Measurements from ENCODE around the gene USP21. TPM values are rescaled to one million over a fixed set of nuclear protein-coding genes. Genes with fewer than 3 reads are reported as not detected.

Gene USP21
- total RNA-seq, 1 experiment from 2014 or later: 38.2 TPM

- DNase-seq: no peak
- Mint-ChIP-seq H3K36me3 (ENCODE audit: insufficient read depth, unreplicated experiment) (peaks cover 9% of the 10 kb centered on the region), H3K9me3 (ENCODE audit: unreplicated experiment) (no peaks in the 10 kb centered on the region), H3K27ac (ENCODE audit: unreplicated experiment) (no peak overlapping the region), H3K4me3 (ENCODE audit: unreplicated experiment) (no peak overlapping the region), H3K27me3 (ENCODE audit: insufficient read depth, unreplicated experiment) (no peaks in the 10 kb centered on the region), H3K4me1 (ENCODE audit: low read depth, unreplicated experiment) (peaks cover 23% of the 10 kb centered on the region)
- H3K9me3 ChIP-seq: no peaks in the 10 kb centered on the region
- peaks cover 6% of the 10 kb centered on the region; the same call in 1 of the 2 replicates for H3K4me1 ChIP-seq
- H3K27me3 ChIP-seq (replicated peaks; ENCODE audit: control insufficient read depth, insufficient read depth, low read length): no peaks in the 10 kb centered on the region
- no peaks in the 10 kb centered on the region for H3K36me3 ChIP-seq (ENCODE audit: control insufficient read depth, insufficient read depth, low read length)
- no peak overlapping the region for H3K4me3 ChIP-seq (ENCODE audit: low read depth, low read length)
- BruUV-seq (replicated peaks): no TSS peak
- intact Hi-C loops (cut with micrococcal nuclease; ENCODE audit: unreplicated experiment): no loop called here
- TF ChIP-seq CTCF (IDR thresholded peaks at IDR 0.05; ENCODE audit: insufficient read depth in 1 of 2, low read depth in 1 of 2, low read length in 1 of 2, severe bottlenecking in 1 of 2, unreplicated experiment in 1 of 2): no peak
- POLR2A ChIA-PET: no interaction called here
- CTCF ChIA-PET: interaction anchor here (0.7 kb wide), 2 partner anchors 20 to 195 kb away, joined by 4 read pairs; partner anchors contain the start of gene B4GALT3
Observed at GRCh38 chr1:161197560-161198193, 38.4 kb downstream of the USP21 start.

GRCh38 chr1:161198194-161198896 lies 39.0 kb downstream of the USP21 start:
- CTCF ChIA-PET: interaction anchor here (0.6 kb wide), 1 partner anchor 174 kb away, joined by 3 read pairs; no protein-coding TSS in a partner anchor
- no peak overlapping the region for H3K27ac Mint-ChIP-seq (ENCODE audit: unreplicated experiment)
- H3K27me3 ChIP-seq (replicated peaks; ENCODE audit: control insufficient read depth, insufficient read depth, low read length): no peaks in the 10 kb centered on the region
- no TSS peak for BruUV-seq (replicated peaks)
- H3K36me3 ChIP-seq (ENCODE audit: control insufficient read depth, insufficient read depth, low read length): peaks cover 2% of the 10 kb centered on the region
- no peak for DNase-seq
- peaks cover 13% of the 10 kb centered on the region; the same call in 1 of the 2 replicates for H3K4me1 ChIP-seq
- no peak for TF ChIP-seq CTCF (IDR thresholded peaks at IDR 0.05; ENCODE audit: insufficient read depth in 1 of 2, low read depth in 1 of 2, low read length in 1 of 2, severe bottlenecking in 1 of 2, unreplicated experiment in 1 of 2)
- H3K9me3 ChIP-seq: no peaks in the 10 kb centered on the region
- H3K4me1 Mint-ChIP-seq (ENCODE audit: low read depth, unreplicated experiment): peaks cover 20% of the 10 kb centered on the region
- intact Hi-C loops (cut with micrococcal nuclease; ENCODE audit: unreplicated experiment): no loop called here
- no peaks in the 10 kb centered on the region for H3K9me3 Mint-ChIP-seq (ENCODE audit: unreplicated experiment)
- no peak overlapping the region for H3K4me3 ChIP-seq (ENCODE audit: low read depth, low read length)
- H3K4me3 Mint-ChIP-seq (ENCODE audit: unreplicated experiment): no peak overlapping the region
- POLR2A ChIA-PET: no interaction called here
- H3K27me3 Mint-ChIP-seq (ENCODE audit: insufficient read depth, unreplicated experiment): no peaks in the 10 kb centered on the region
- H3K36me3 Mint-ChIP-seq (ENCODE audit: insufficient read depth, unreplicated experiment): peaks cover 9% of the 10 kb centered on the region

GRCh38 chr1:161198897-161199431 lies 39.7 kb downstream of the USP21 start, which contains the start of gene ADAMTS4:
ADAMTS4 (minus strand) TSS chr1:161199054; CDS start chr1:161198627, 427 bp downstream.
- H3K36me3 ChIP-seq (ENCODE audit: control insufficient read depth, insufficient read depth, low read length): peaks cover 3% of the 10 kb centered on the region
- Mint-ChIP-seq H3K4me1 (ENCODE audit: low read depth, unreplicated experiment) (peaks cover 20% of the 10 kb centered on the region), H3K4me3 (ENCODE audit: unreplicated experiment) (no peak within 1 kb of the TSS), H3K27ac (ENCODE audit: unreplicated experiment) (no peak within 1 kb of the TSS), H3K9me3 (ENCODE audit: unreplicated experiment) (no peaks in the 10 kb centered on the region), H3K36me3 (ENCODE audit: insufficient read depth, unreplicated experiment) (peaks cover 9% of the 10 kb centered on the region), H3K27me3 (ENCODE audit: insufficient read depth, unreplicated experiment) (no peaks in the 10 kb centered on the region)
- no peak within 1 kb of the TSS for H3K4me3 ChIP-seq (ENCODE audit: low read depth, low read length)
- H3K9me3 ChIP-seq: no peaks in the 10 kb centered on the region
- H3K27me3 ChIP-seq (replicated peaks; ENCODE audit: control insufficient read depth, insufficient read depth, low read length): no peaks in the 10 kb centered on the region
- no peak for TF ChIP-seq CTCF (IDR thresholded peaks at IDR 0.05; ENCODE audit: insufficient read depth in 1 of 2, low read depth in 1 of 2, low read length in 1 of 2, severe bottlenecking in 1 of 2, unreplicated experiment in 1 of 2)
- intact Hi-C loops (cut with micrococcal nuclease; ENCODE audit: unreplicated experiment): no loop called here
- ChIA-PET CTCF (interaction anchor here (0.6 kb wide), 1 partner anchor 174 kb away, joined by 3 read pairs; no protein-coding TSS in a partner anchor), POLR2A (no interaction called here)
- DNase-seq: no peak
- no TSS peak for BruUV-seq (replicated peaks)
- peaks cover 13% of the 10 kb centered on the region; the same call in 1 of the 2 replicates for H3K4me1 ChIP-seq
